Neutrophil (primary cell): ENCODE results near the gene DCBLD1.

Experiments used
- H3K27ac ChIP-seq: fragments of 200-600 bp; sonication (generic); 2 replicates; pipeline ENCODE4 v1.5.1; 2016; ENCODE audit warnings: mild to moderate bottlenecking, moderate library complexity
- H3K27me3 ChIP-seq: fragments of 200-600 bp; sonication (generic); 2 replicates; pipeline ENCODE4 v1.6.0; 2016; ENCODE audit warnings: mild to moderate bottlenecking
- H3K36me3 ChIP-seq: fragments of 200-600 bp; sonication (generic); 2 replicates; pipeline ENCODE4 v1.5.1; 2017
- H3K4me1 ChIP-seq, 2 experiments: fragments of 200-600 bp in 1 of 2; sonication (generic) in 1 of 2; 1 replicate in 1 of 2; 2 replicates in 1 of 2; pipeline versions ENCODE4 v1.5.1 to v1.6.1; 2013 to 2016; ENCODE audit warnings: low read depth in 1 of 2, low read length in 1 of 2, mild to moderate bottlenecking in 1 of 2, moderate library complexity in 1 of 2; ENCODE audit not compliant: control insufficient read depth in 1 of 2, insufficient read depth in 1 of 2
- H3K4me3 ChIP-seq, 2 experiments: fragments of 200-600 bp in 1 of 2; sonication (generic) in 1 of 2; 1 replicate in 1 of 2; 2 replicates in 1 of 2; pipeline ENCODE4 v1.5.1; 2013 to 2016; ENCODE audit warnings: low read depth in 1 of 2, low read length in 1 of 2, mild to moderate bottlenecking in 1 of 2, moderate library complexity in 1 of 2
- H3K9me3 ChIP-seq: fragments of 200-600 bp; sonication (generic); 2 replicates; pipeline ENCODE4 v1.5.1; 2016
- CTCF ChIP-seq: fragments of 200-600 bp; sonication (generic); IDR thresholded peaks from 2 replicates; pipeline ENCODE4 v1.5.1; 2016; ENCODE audit warnings: antibody characterized with exemption

The DCBLD1 gene

GRCh38 chr6:117555262-117555849 is 72.9 kb downstream of the DCBLD1 start:
- no peaks in the 10 kb centered on the region for H3K36me3 ChIP-seq
- no peak overlapping the region for H3K4me3 ChIP-seq
- H3K27me3 ChIP-seq, result peaks cover 30% of the 10 kb centered on the region
- H3K27ac ChIP-seq, result no peak overlapping the region
- H3K4me1 ChIP-seq, result no peaks in the 10 kb centered on the region
- no peak for TF ChIP-seq CTCF
- no peaks in the 10 kb centered on the region for H3K9me3 ChIP-seq

- Histone ChIP-seq H3K36me3 (no peaks in the 10 kb centered on the region), H3K4me1 (no peaks in the 10 kb centered on the region), H3K9me3 (no peaks in the 10 kb centered on the region), H3K4me3 (no peak overlapping the region), H3K27ac (no peak overlapping the region), H3K27me3 (peaks cover 27% of the 10 kb centered on the region)
- TF ChIP-seq CTCF, result peak; percentile 72
These were observed 73.5 kb downstream of the DCBLD1 start for GRCh38 chr6:117555882-117556498.

GRCh38 chr6:117557951-117558350 is 75.5 kb downstream of the DCBLD1 start:
- peaks cover 14% of the 10 kb centered on the region for H3K27me3 ChIP-seq
- no peaks in the 10 kb centered on the region for H3K4me1 ChIP-seq
- no peak for TF ChIP-seq CTCF
- no peak overlapping the region for H3K4me3 ChIP-seq
- no peak overlapping the region for H3K27ac ChIP-seq
- no peaks in the 10 kb centered on the region for H3K9me3 ChIP-seq
- H3K36me3 ChIP-seq, result peaks cover 13% of the 10 kb centered on the region

DNA sequence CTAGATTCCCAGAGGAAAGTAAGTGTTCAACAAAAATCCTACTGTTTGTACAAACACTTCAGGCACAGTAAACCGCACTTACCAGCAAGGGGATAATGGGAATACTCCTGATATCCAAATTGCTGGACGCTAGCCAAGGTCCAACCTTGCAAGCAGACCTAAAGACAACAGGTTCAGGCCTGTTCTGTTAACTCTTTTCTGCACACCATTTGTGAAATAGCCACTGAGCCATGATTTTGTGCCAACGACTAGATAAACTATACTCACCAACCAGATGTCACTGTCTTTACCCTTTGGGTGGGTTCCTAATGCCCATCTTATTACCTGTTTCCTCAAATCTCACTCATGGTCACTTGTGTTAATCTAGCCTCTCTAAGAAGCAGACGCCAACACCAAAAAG is 76.3 kb downstream of the DCBLD1 start:
- Histone ChIP-seq H3K27ac (no peak overlapping the region), H3K9me3 (no peaks in the 10 kb centered on the region)
- TF ChIP-seq CTCF, result no peak

DNA sequence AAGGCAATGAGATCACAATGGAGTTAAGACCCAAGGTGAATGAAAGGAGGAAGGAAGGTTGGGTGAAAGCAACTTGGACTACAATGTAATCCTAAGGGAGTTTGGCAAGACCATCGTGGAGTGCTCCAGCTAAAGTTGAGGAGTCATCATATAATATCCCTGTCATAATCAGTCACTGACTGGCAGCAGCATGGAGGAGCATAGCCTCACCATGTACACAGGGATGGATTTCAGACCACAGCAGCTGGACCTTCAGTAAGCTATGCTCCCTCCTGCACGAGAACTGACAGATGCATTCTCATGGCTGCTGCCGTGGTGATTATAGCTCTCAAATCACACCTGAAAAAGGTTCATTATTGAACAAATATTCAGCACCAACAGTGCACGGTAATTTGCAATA is 76.8 kb downstream of the DCBLD1 start:
- TF ChIP-seq CTCF, result no peak
- Histone ChIP-seq H3K9me3 (no peaks in the 10 kb centered on the region), H3K4me3 (no peak overlapping the region), H3K36me3 (peaks cover 17% of the 10 kb centered on the region), H3K27me3 (peaks cover 4% of the 10 kb centered on the region), H3K4me1 (no peaks in the 10 kb centered on the region), H3K27ac (no peak overlapping the region)

More for the DNA sequence above, 76.3 kb downstream of the DCBLD1 start:
- no peak overlapping the region for H3K4me3 ChIP-seq
- H3K4me1 ChIP-seq, result no peaks in the 10 kb centered on the region
- peaks cover 17% of the 10 kb centered on the region for H3K36me3 ChIP-seq
- peaks cover 9% of the 10 kb centered on the region for H3K27me3 ChIP-seq
